ENCODE measurements around the gene EFCAB13. TPM values are rescaled to one million over a fixed set of nuclear protein-coding genes. Genes with fewer than 3 reads are reported as not detected.

EFCAB13 gene
- total RNA-seq, 1 experiment from 2014 or later, result 2.7 TPM

- TF ChIP-seq EZH2phosphoT487 (IDR thresholded peaks at IDR 0.05; ENCODE audit: borderline replicate concordance, low read length), result no peak
- TF ChIP-seq CTCF (conservative IDR thresholded peaks at IDR 0.05; ENCODE audit: low read depth, low read length), result no peak
- TF ChIP-seq EZH2 (IDR thresholded peaks at IDR 0.05; ENCODE audit: low read length, unreplicated experiment), result no peak
- Histone ChIP-seq H4K20me1 (ENCODE audit: low read length) (no peaks in the 10 kb centered on the region), H3K27me3 (ENCODE audit: low read length) (no peaks in the 10 kb centered on the region), H3K4me1 (ENCODE audit: insufficient read depth, low read length) (peaks cover 29% of the 10 kb centered on the region), H3K9me2 (replicated peaks; ENCODE audit: low read length) (no peaks in the 10 kb centered on the region), H3K9ac (ENCODE audit: low read length) (no peak overlapping the region), H3K27ac (ENCODE audit: low read length) (no peak overlapping the region), H3K4me2 (ENCODE audit: low read length) (no peak overlapping the region), H3K9me3 (ENCODE audit: low read length) (no peaks in the 10 kb centered on the region), H3F3A (ENCODE audit: low read length, unreplicated experiment) (no peaks in the 10 kb centered on the region), H2AFZ (ENCODE audit: low read length) (no peak overlapping the region), H3K79me2 (ENCODE audit: low read length) (no peaks in the 10 kb centered on the region), H3K4me3 (ENCODE audit: low read length) (no peak overlapping the region), H3K36me3 (ENCODE audit: low read depth, low read length) (no peaks in the 10 kb centered on the region)
- no peak for ATAC-seq
- ChIA-PET CTCF (no interaction called here), POLR2A (ENCODE audit: unreplicated experiment) (no interaction called here)
- intact Hi-C loops (cut with micrococcal nuclease), result no loop called here
- DNase-seq, result no peak
- no TSS peak for BruUV-seq (replicated peaks)
Observed at GRCh38 chr17:47280072-47280811, 43.5 kb upstream of the EFCAB13 start.

- Histone ChIP-seq H3K9me2 (replicated peaks; ENCODE audit: low read length) (no peaks in the 10 kb centered on the region), H3K4me3 (ENCODE audit: low read length) (no peak overlapping the region), H4K20me1 (ENCODE audit: low read length) (no peaks in the 10 kb centered on the region), H3K79me2 (ENCODE audit: low read length) (no peaks in the 10 kb centered on the region), H3F3A (ENCODE audit: low read length, unreplicated experiment) (no peaks in the 10 kb centered on the region), H3K4me2 (ENCODE audit: low read length) (no peak overlapping the region), H3K36me3 (ENCODE audit: low read depth, low read length) (no peaks in the 10 kb centered on the region), H3K9me3 (ENCODE audit: low read length) (no peaks in the 10 kb centered on the region), H3K27ac (ENCODE audit: low read length) (no peak overlapping the region), H2AFZ (ENCODE audit: low read length) (no peak overlapping the region), H3K27me3 (ENCODE audit: low read length) (no peaks in the 10 kb centered on the region), H3K4me1 (ENCODE audit: insufficient read depth, low read length) (peaks cover 20% of the 10 kb centered on the region), H3K9ac (ENCODE audit: low read length) (no peak overlapping the region)
- DNase-seq, result no peak
- ATAC-seq, result no peak
- ChIA-PET CTCF (no interaction called here), POLR2A (ENCODE audit: unreplicated experiment) (no interaction called here)
- TF ChIP-seq CTCF (conservative IDR thresholded peaks at IDR 0.05; ENCODE audit: low read depth, low read length) (no peak), EZH2phosphoT487 (IDR thresholded peaks at IDR 0.05; ENCODE audit: borderline replicate concordance, low read length) (no peak)
- intact Hi-C loops (cut with micrococcal nuclease), result no loop called here
- no TSS peak for BruUV-seq (replicated peaks)
Observed at GRCh38 chr17:47281216-47281615, 42.5 kb upstream of the EFCAB13 start.

GRCh38 chr17:47285003-47285402, 38.8 kb upstream of the EFCAB13 start:
- Histone ChIP-seq H3K4me1 (ENCODE audit: insufficient read depth, low read length) (peaks cover 7% of the 10 kb centered on the region), H3K36me3 (ENCODE audit: low read depth, low read length) (no peaks in the 10 kb centered on the region), H3K79me2 (ENCODE audit: low read length) (no peaks in the 10 kb centered on the region), H3K9me2 (replicated peaks; ENCODE audit: low read length) (no peaks in the 10 kb centered on the region), H3K9ac (ENCODE audit: low read length) (no peak overlapping the region), H4K20me1 (ENCODE audit: low read length) (no peaks in the 10 kb centered on the region), H3K4me3 (ENCODE audit: low read length) (no peak overlapping the region), H3K27ac (ENCODE audit: low read length) (no peak overlapping the region), H2AFZ (ENCODE audit: low read length) (no peak overlapping the region), H3F3A (ENCODE audit: low read length, unreplicated experiment) (no peaks in the 10 kb centered on the region), H3K9me3 (ENCODE audit: low read length) (no peaks in the 10 kb centered on the region), H3K27me3 (ENCODE audit: low read length) (no peaks in the 10 kb centered on the region), H3K4me2 (ENCODE audit: low read length) (no peak overlapping the region)
- TF ChIP-seq CTCF (conservative IDR thresholded peaks at IDR 0.05; ENCODE audit: low read depth, low read length), result no peak
- TF ChIP-seq EZH2phosphoT487 (IDR thresholded peaks at IDR 0.05; ENCODE audit: borderline replicate concordance, low read length), result no peak
- TF ChIP-seq EZH2 (IDR thresholded peaks at IDR 0.05; ENCODE audit: low read length, unreplicated experiment), result no peak
- BruUV-seq (replicated peaks), result no TSS peak
- intact Hi-C loops (cut with micrococcal nuclease), result no loop called here
- POLR2A ChIA-PET (ENCODE audit: unreplicated experiment), result no interaction called here
- DNase-seq (no peak), ATAC-seq (no peak)
- CTCF ChIA-PET, result interaction anchor here (0.7 kb wide), 1 partner anchor 547 kb away, joined by 3 read pairs; the partner anchor contains the start of genes LRRC46 and MRPL10
